Activated CD8-positive, alpha-beta memory T cell treated with anti-CD3 and anti-CD28 coated beads for 24 hours (primary cell): ENCODE data around the gene CIB4.

Experiments used
- DNase-seq: peaks from one replicate; pipeline ENCODE4 v3.0.0-alpha.2; 2020

CIB4 gene

DNA sequence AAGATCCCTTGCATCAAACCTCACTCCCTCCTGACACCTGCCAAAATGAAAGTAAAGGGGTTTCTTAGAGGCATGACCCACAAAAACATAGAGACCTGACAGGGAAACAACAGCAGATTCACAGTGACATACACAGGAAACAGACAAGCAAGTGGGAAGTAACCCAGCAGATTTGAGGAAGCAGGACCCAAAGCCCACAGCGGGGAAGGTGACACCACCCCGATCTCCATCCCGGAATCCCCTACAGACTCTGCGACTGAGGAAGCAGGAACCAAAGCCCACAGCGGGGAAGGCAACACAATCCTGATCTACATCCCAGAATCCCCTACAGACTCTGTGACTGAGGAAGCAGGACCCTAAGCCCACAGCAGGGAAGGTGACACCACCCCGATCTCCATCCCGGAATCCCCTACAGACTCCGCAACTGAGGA lies 21.6 kb downstream of the CIB4 start:
- DNase-seq: no peak

- no peak for DNase-seq
Observed at GRCh38 chr2:26619096-26619495, 22.1 kb downstream of the CIB4 start.

- no peak for DNase-seq
Observed at GRCh38 chr2:26618611-26619010, 22.6 kb downstream of the CIB4 start.

GRCh38 chr2:26617588-26618083 lies 23.5 kb downstream of the CIB4 start:
- peak; percentile 17 for DNase-seq

GRCh38 chr2:26616706-26617587 lies 24.2 kb downstream of the CIB4 start:
- DNase-seq: peak; percentile 37

DNA sequence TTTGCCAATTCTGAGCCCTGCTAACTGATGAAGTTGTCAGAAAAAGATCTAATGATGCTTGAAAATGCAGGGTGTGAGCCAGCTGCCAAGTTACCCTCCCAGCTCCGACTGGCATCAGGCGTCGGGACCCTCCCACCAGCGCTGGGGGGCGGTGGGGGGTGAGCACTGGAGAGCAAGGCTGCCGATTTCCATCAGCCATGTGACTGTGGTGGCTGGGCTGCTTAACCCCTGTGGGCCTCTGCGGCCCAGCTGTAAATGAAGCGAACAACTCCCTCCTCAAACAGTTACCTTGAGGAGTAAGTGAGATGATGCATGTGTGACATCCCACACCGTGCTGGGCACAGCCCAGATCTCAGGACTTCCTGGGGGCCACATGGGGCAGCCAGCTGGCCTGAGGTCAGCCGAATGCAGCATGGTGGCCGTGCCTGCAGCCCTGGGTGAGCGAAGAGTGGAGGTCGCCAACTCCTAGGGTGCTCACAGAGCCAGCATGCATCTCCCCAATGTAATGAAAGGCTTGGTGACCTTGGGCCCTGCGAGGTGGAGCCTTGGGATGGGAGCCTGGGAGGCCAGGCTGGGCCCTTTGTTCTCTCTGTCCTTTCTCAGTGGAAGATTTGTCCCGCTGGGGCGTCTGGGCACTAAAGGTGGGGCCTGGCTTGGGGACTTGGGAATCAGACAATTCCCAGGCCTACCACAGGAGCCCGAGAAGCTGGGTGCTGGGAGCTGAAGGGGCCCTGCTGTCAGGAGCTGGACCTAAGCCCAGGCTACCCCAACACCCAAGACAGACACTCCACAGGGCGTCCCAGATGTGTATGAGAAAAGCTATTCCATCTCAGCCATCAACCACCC lies 25.1 kb downstream of the CIB4 start:
- DNase-seq: peak; percentile 7

DNA sequence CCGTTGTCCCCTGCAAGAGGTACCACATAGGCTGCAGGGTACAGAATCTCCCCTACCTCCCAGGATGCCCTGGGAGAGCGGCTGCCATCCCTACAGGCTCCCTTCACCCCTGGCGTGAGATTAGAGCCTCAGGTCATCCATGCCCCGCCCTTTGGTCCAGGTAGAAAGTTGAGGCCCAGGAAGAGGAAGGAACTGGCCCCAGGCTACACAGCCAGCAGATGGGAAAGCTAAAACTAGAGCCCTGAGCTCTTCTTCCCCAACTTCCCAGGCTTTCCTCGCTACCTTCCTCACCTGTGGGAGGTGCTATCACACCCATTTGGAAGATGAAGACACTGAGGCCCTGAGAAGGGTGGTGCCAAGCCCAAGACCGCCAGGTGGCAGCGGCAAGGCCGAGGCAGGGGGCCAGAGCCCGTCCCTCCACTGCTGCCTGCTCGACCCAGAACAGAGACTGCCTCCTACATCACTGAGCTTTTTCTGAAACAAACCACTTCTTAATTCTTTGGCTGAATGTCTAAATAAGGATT lies 25.8 kb downstream of the CIB4 start:
- DNase-seq: peak; percentile 24

- peak; percentile 37 for DNase-seq
Observed at GRCh38 chr2:26614216-26615138, 26.7 kb downstream of the CIB4 start.

DNA sequence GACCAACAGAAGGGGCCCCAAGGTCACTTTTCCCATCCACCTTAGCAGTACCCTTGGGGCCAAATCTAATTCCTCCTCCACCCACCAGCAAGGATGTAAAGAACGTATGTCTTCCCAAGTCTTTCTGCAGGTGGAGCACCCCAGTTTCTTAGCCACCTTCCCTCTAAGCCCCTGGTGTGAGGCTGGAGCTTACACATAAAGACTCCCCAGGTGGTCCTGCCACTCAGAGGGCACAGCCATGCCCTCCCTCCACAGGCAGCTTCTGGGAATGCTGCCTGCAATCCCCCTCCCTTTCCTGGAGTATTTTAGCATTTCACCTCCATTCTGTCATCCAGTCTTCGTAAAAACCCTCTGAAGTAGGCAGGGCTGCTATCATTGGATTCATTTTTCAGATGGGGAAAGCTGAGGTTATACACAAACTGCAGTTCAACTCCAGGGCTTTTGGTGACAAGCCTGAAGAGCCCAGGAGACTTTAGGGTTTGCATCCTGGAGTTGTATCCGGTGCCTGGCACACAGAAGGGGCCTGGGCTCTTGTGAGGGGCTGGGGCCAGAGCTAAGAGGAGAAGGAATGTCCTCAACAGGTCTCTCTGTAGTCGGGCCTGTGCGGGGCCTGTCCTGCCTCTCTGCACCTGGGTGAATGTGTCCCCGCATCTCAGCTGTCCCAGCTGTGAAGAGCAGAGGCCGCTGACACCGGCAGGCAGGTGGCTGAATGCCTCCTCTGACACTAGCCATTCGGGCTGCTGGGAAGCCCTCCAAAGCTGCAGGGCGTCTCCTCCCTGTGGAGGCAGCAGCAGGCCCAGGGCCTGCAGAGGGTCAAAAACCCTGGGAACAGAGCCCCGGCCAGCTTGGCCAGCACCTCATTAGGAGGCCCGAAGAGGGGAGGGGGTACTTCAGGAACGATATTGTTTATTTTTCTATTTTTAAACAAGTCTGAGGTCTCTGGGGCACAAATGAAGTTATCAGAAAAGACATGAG lies 27.6 kb downstream of the CIB4 start:
- DNase-seq: no peak

DNA sequence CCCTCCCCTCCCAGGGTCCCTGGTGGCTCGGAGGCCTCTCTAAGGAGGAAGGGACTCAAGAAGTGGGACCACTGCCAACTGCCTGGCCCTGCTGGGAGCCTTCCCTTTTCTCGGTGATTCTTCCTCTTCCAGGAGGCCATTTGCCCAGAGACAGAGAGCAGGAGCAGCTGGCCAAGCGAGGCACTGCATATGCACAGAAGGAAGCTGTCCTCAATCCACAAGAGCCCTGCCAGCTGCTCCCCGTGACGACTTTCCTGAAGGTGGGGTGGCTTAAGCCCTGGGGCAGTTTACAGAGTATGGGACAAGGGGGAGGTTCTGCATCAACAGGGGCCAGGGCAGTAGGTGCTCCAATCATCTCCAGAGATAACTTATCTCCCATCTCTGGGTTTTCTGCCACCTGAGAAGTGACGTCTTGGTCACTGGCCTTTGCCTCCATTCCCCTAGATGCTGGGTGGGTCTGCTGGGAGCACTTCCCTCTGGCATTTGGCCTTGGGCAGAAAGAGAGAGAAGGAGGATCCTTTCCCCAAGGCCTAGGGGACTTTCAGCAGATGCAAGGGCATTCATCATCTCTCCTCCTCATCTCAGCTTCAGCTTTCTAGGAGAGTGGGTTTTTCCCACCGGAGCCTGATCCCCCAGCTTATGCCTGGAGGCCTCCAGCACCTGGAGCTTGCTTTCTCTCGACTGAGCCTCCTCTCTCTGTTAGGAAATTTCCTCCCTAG lies 28.5 kb downstream of the CIB4 start:
- peak; percentile 42 for DNase-seq

DNA sequence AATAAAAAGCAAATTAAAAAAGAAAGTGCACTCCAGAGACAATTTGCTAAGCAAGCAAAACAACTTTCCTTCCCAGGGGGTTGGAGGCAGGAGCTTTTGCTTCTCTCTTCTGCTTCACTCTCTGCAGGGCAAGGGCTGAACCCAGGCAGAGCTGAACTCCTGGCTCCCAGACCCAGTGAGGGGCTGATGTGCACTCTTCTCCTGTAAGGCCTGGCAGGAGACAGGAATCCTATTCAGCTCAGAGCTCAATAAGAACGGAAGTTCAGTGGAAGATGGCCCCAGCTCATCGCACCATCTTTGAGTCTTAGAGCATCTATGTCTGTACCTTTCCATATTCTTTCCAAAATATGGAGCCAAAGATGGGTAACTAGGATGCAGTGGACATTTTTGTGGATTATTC lies 29.1 kb downstream of the CIB4 start:
- no peak for DNase-seq

- DNase-seq: peak; percentile 38
Observed at GRCh38 chr2:26610504-26611335, 30.4 kb downstream of the CIB4 start.

GRCh38 chr2:26609839-26610277 lies 31.3 kb downstream of the CIB4 start:
- peak; percentile 62 for DNase-seq

DNA sequence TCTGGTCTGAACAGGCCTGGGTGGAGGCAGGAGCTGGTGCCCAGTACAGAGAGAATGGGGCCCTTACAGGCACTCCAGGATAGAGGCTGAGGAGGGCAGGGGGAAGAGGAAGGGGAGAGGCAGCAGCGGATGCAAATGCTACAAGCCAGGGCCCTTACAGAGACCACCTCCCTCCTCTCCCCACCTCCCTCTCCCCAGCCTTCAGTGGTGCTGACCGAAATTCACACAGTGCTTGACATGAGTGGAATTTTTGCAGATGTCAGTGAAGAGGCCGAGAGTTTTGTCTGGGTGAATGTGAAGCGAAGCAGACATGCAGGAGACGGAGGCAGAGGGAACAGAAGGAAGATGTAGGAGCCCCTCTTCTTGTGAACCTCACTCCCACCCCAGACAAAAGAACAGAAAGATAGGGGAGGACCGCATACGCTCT lies 31.9 kb downstream of the CIB4 start:
- DNase-seq: peak; percentile 54

DNA sequence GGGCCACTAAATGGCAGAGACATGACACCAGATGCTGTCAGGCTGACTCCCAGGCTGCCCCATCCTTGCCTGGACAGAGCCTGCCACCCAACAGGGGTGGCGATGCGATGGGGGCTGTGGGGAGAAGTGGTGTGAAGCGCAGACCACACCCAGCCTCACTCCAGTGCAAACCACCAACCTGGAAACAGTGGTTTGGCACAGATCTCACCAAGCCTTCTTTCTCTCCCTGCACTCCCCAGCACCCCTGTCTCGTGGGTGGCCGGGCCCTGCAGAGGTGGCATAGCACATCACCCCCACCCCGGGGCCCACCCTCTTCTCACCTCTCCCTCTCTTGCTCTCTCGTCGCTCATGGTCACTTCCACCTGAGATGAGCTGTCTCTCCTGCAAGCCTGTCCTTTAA lies 32.6 kb downstream of the CIB4 start:
- peak; percentile 55 for DNase-seq

- peak; percentile 51 for DNase-seq
Observed at GRCh38 chr2:26607698-26608097, 33.5 kb downstream of the CIB4 start.

GRCh38 chr2:26606847-26607190 lies 34.3 kb downstream of the CIB4 start:
- DNase-seq: peak; percentile 42

DNA sequence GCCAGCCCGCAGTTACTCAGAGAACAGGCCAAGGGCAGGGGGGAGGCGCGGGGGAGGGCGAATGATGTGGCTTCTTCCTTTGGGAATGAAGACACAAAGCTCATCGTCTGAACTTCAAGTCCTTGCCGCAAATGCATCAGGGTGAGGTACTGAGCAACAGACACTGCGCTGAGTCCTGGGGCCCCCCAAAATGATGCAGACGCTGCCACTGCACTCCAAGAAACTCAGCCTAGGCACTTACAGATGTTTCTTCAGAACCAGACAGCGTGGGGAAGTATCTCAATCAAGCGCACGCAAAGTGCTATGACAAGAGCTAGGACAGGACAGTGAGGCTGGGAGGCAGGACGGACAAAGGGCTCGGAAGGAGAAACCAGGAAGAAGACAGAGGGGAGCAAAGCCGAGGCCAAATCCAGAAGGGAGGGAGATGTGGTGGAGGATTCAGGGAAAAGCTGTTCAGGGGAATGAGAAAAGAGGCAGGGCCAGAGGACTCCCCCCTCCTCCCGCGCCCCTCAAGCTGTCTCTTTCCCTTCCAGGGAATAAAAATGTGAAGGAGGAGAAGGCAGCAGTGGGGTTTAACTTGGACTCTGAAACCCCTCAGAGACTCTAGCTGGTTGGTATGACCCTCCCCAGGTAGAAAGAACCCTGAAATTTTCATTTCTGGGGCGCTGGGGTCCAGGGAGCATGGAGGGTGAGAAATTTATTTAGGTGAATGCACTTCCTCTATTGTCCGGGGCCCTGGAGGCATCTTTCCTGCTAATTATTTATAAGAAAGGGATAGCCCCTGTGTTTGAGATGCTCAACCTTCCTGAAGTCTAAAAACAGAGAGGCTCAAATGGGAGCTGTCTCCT lies 34.9 kb downstream of the CIB4 start:
- peak; percentile 42 for DNase-seq
